H9 (cell line): ENCODE measurements around the gene FRY. TPM values are rescaled to one million over a fixed set of nuclear protein-coding genes. Genes with fewer than 3 reads are reported as not detected.

Experiments
- DNase-seq: peaks from one replicate; pipeline ENCODE4 v3.0.0-alpha.2; 2017
- H2AFZ ChIP-seq: one replicate; pipeline ENCODE4 v1.6.1; 2013; ENCODE audit warnings: mild to moderate bottlenecking, low read length, control low read depth, moderate library complexity
- H2AK5ac ChIP-seq: 2 replicates; pipeline ENCODE4 v1.6.1; 2013; ENCODE audit warnings: low read length, control low read depth, mixed read lengths; ENCODE audit not compliant: insufficient read length
- H2BK120ac ChIP-seq: one replicate; pipeline ENCODE4 v1.6.1; 2013; ENCODE audit warnings: low read depth, mild to moderate bottlenecking, low read length, control low read depth, inconsistent platforms; ENCODE audit not compliant: poor library complexity, severe bottlenecking
- H2BK12ac ChIP-seq: 2 replicates; pipeline ENCODE4 v1.6.1; 2013; ENCODE audit warnings: low read length, control low read depth, mixed read lengths, low read depth; ENCODE audit not compliant: insufficient read length
- H2BK15ac ChIP-seq: 2 replicates; pipeline ENCODE4 v1.6.1; 2013; ENCODE audit warnings: low read depth, low read length, control low read depth
- H2BK20ac ChIP-seq: one replicate; pipeline ENCODE4 v1.6.1; 2013; ENCODE audit warnings: low read depth, mild to moderate bottlenecking, low read length, control low read depth, inconsistent platforms; ENCODE audit not compliant: poor library complexity, severe bottlenecking
- H2BK5ac ChIP-seq: 2 replicates; pipeline ENCODE4 v1.6.1; 2013; ENCODE audit warnings: low read length, control low read depth, mixed read lengths; ENCODE audit not compliant: insufficient read length
- H3K14ac ChIP-seq: 2 replicates; pipeline ENCODE4 v1.6.1; 2013; ENCODE audit warnings: low read length, control low read depth; ENCODE audit not compliant: insufficient read depth
- H3K18ac ChIP-seq: 2 replicates; pipeline ENCODE4 v1.6.1; 2013; ENCODE audit warnings: low read depth, mild to moderate bottlenecking, mixed read lengths, low read length, control low read depth; ENCODE audit not compliant: insufficient read length
- H3K23ac ChIP-seq: 2 replicates; pipeline ENCODE4 v1.6.1; 2013; ENCODE audit warnings: low read length, control low read depth, mixed read lengths, low read depth; ENCODE audit not compliant: insufficient read length
- H3K23me2 ChIP-seq: 2 replicates; pipeline ENCODE4 v1.6.1; 2013; ENCODE audit warnings: low read depth, mild to moderate bottlenecking, mixed read lengths, low read length, control low read depth; ENCODE audit not compliant: insufficient read length, poor library complexity, severe bottlenecking
- H3K27ac ChIP-seq: 2 replicates; pipeline ENCODE4 v1.5.1; 2013; ENCODE audit warnings: low read length, control low read depth, mixed read lengths, low read depth; ENCODE audit not compliant: insufficient read length
- H3K27me3 ChIP-seq: 2 replicates; pipeline ENCODE4 v1.6.1; 2013; ENCODE audit warnings: low read length, control low read depth, inconsistent platforms; ENCODE audit not compliant: insufficient read depth
- H3K4ac ChIP-seq: 2 replicates; pipeline ENCODE4 v1.6.1; 2013; ENCODE audit warnings: low read depth, mild to moderate bottlenecking, control low read depth, inconsistent platforms, low read length, moderate library complexity
- H3K4me1 ChIP-seq: 2 replicates; pipeline ENCODE4 v1.6.1; 2013; ENCODE audit warnings: low read length, control low read depth, inconsistent platforms; ENCODE audit not compliant: insufficient read depth
- H3K4me2 ChIP-seq: 2 replicates; pipeline ENCODE4 v1.6.1; 2013; ENCODE audit warnings: low read length, control low read depth, mixed read lengths; ENCODE audit not compliant: insufficient read length, insufficient read depth
- H3K56ac ChIP-seq: 2 replicates; pipeline ENCODE4 v1.6.1; 2013; ENCODE audit warnings: low read depth, mild to moderate bottlenecking, mixed read lengths, low read length, control low read depth; ENCODE audit not compliant: insufficient read length
- H3K79me1 ChIP-seq: 2 replicates; pipeline ENCODE4 v1.6.1; 2013; ENCODE audit warnings: low read depth, mild to moderate bottlenecking, moderate library complexity, low read length, control low read depth, inconsistent platforms; ENCODE audit not compliant: insufficient read depth, poor library complexity, severe bottlenecking
- H3K79me2 ChIP-seq: 2 replicates; pipeline ENCODE4 v1.6.1; 2013; ENCODE audit warnings: low read length, control low read depth, inconsistent platforms; ENCODE audit not compliant: insufficient read depth
- H3K9ac ChIP-seq: 2 replicates; pipeline ENCODE4 v1.6.1; 2013; ENCODE audit warnings: low read length, control low read depth, mixed read lengths; ENCODE audit not compliant: insufficient read length; ENCODE audit errors: extremely low read depth
- H3K9me3 ChIP-seq: one replicate; pipeline ENCODE4 v1.6.1; 2013; ENCODE audit warnings: low read depth, low read length, inconsistent platforms; ENCODE audit not compliant: control insufficient read depth
- H3T11ph ChIP-seq: one replicate; pipeline ENCODE4 v1.6.1; 2013; ENCODE audit warnings: mild to moderate bottlenecking, low read length, control low read depth, inconsistent platforms
- H4K20me1 ChIP-seq: one replicate; pipeline ENCODE4 v1.6.1; 2013; ENCODE audit not compliant: control insufficient read depth, insufficient read length, insufficient read depth
- H4K5ac ChIP-seq: 2 replicates; pipeline ENCODE4 v1.6.1; 2013; ENCODE audit warnings: low read depth, mild to moderate bottlenecking, mixed read lengths, low read length, control low read depth; ENCODE audit not compliant: insufficient read length
- H4K8ac ChIP-seq: replicated peaks from 2 replicates; pipeline ENCODE4 v1.6.1; 2013; ENCODE audit warnings: low read length, control low read depth, mixed read lengths, low read depth; ENCODE audit not compliant: insufficient read length
- H4K91ac ChIP-seq: 2 replicates; pipeline ENCODE4 v1.6.1; 2013; ENCODE audit warnings: low read depth, mild to moderate bottlenecking, moderate library complexity, mixed read lengths, low read length, control low read depth; ENCODE audit not compliant: insufficient read length
- H3K27ac Mint-ChIP-seq, 3 experiments: 2 replicates in 2 of 3; 3 replicates in 1 of 3; pipeline ENCODE4 v1.8.0; 2020 to 2021; ENCODE audit warnings: mixed read lengths in 3 of 3, mild to moderate bottlenecking in 1 of 3, moderate library complexity in 1 of 3
- H3K27me3 Mint-ChIP-seq: 2 replicates; pipeline ENCODE4 v1.8.0; 2021; ENCODE audit warnings: low read depth, mild to moderate bottlenecking, moderate library complexity, mixed read lengths
- H3K36me3 Mint-ChIP-seq, 3 experiments: 2 replicates in 2 of 3; 3 replicates in 1 of 3; pipeline ENCODE4 v1.8.0; 2020 to 2021; ENCODE audit warnings: low read depth in 3 of 3, mixed read lengths in 3 of 3; ENCODE audit not compliant: insufficient read depth in 1 of 3
- H3K4me1 Mint-ChIP-seq, 2 experiments: 2 replicates each; pipeline ENCODE4 v1.8.0; 2020; ENCODE audit warnings: mixed read lengths in 2 of 2
- H3K4me3 Mint-ChIP-seq, 2 experiments: 2 replicates in 1 of 2; 3 replicates in 1 of 2; pipeline ENCODE4 v1.8.0; 2020 to 2021; ENCODE audit warnings: mild to moderate bottlenecking in 2 of 2, mixed read lengths in 2 of 2, moderate library complexity in 1 of 2
- H3K9me3 Mint-ChIP-seq, 2 experiments: 2 replicates in 1 of 2; 3 replicates in 1 of 2; pipeline ENCODE4 v1.8.0; 2020; ENCODE audit warnings: mild to moderate bottlenecking in 2 of 2, mixed read lengths in 2 of 2, moderate library complexity in 1 of 2
- WGBS: extraction: QIAGEN DNeasy Blood & Tissue Kit; methylation state at CpG from one replicate; pipeline ENCODE4 v1.1.7; 2013; ENCODE audit warnings: missing lambda C conversion rate, low lambda C conversion rate, mixed read lengths; ENCODE audit not compliant: insufficient read length; ENCODE audit errors: extremely low coverage; 5-methylcytosine and 5-hydroxymethylcytosine counted together
- total RNA-seq: library from RNA; stranded (reverse); gene quantifications from 2 replicates; pipeline ENCODE4 v1.2.1, GENCODE V29; 2021
- TF ChIP-seq, protein P1 (sequence below): fragments of 200-600 bp; sonication (generic); conservative IDR thresholded peaks from 3 replicates; pipeline ENCODE4 v1.8.0; 2021; ENCODE audit warnings: antibody characterized with exemption, mild to moderate bottlenecking

Gene FRY
- total RNA-seq, 1 experiment from 2014 or later: 5.2 TPM

DNA sequence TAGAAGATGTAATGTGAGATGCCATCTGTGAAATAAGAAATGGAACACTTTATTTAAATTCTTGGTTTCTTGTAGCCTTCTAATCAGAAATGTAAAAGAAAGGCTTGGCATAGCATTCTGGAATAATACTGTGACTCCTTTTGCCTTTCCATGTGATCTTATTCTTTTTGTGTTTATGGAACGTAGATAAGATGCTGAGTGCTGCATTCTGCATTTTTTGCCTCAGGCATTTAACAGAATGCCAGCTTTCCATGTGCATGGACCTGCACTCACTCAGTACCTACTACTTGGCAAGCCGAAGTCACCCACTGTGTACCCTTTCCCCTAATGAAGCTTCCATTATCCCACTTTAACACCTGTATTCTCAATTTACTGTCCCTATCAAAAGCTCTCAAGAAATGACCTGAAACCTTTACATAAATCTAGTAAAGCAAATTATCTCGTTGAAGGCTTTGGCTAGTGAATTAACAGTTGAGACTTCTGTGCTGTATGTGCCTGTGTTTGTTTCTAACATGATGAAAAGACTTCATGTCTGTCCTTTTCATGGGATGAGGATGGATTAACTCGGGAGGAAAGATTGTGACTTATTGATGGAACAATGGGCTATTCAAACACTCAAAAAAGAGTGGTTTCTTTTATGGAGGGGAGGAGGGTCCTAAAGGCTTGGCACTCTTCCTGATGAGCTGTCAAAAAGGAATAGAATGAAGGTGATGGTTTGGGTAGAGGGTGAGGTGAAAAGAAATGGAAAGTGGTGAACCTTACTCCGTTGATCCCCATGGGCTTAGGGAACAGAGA lies 44.7 kb upstream of the FRY start:
- H4K5ac ChIP-seq: no peak overlapping the region
- H3T11ph ChIP-seq: no peak overlapping the region
- TF ChIP-seq, protein P1, sequence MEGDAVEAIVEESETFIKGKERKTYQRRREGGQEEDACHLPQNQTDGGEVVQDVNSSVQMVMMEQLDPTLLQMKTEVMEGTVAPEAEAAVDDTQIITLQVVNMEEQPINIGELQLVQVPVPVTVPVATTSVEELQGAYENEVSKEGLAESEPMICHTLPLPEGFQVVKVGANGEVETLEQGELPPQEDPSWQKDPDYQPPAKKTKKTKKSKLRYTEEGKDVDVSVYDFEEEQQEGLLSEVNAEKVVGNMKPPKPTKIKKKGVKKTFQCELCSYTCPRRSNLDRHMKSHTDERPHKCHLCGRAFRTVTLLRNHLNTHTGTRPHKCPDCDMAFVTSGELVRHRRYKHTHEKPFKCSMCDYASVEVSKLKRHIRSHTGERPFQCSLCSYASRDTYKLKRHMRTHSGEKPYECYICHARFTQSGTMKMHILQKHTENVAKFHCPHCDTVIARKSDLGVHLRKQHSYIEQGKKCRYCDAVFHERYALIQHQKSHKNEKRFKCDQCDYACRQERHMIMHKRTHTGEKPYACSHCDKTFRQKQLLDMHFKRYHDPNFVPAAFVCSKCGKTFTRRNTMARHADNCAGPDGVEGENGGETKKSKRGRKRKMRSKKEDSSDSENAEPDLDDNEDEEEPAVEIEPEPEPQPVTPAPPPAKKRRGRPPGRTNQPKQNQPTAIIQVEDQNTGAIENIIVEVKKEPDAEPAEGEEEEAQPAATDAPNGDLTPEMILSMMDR: no peak
- peak overlapping the region in 1 of 3 experiments; percentile 2; a peak in 1 of 7 replicates for H3K27ac Mint-ChIP-seq
- H3K4me1 Mint-ChIP-seq: peaks cover 14 to 19% of the 10 kb centered on the region in 2 experiments
- H3K56ac ChIP-seq: no peak overlapping the region
- DNase-seq: no peak
- H3K4me3 Mint-ChIP-seq: no peak overlapping the region
- no peaks in the 10 kb centered on the region for H3K79me2 ChIP-seq
- peaks cover 2 to 11% (median 4%) of the 10 kb centered on the region in 3 experiments; a peak in 5 of 7 replicates for H3K36me3 Mint-ChIP-seq
- H3K9me3 Mint-ChIP-seq: peaks cover 0 to 6% of the 10 kb centered on the region in 2 experiments; a peak in 3 of 5 replicates
- H2BK12ac ChIP-seq: no peak overlapping the region
- H3K27me3 Mint-ChIP-seq: no peaks in the 10 kb centered on the region
- no peak overlapping the region for H2BK15ac ChIP-seq
- WGBS: no CpG with 5 or more reads among the region's 5 CpGs
- no peak overlapping the region for H2AK5ac ChIP-seq
- H4K91ac ChIP-seq: no peak overlapping the region
- no peak overlapping the region for H2BK120ac ChIP-seq
- H3K4me2 ChIP-seq: no peak overlapping the region
- no peak overlapping the region for H3K27ac ChIP-seq
- no peaks in the 10 kb centered on the region for H3K27me3 ChIP-seq
- no peak overlapping the region for H3K9ac ChIP-seq
- no peak overlapping the region for H3K14ac ChIP-seq
- H3K18ac ChIP-seq: no peak overlapping the region
- no peaks in the 10 kb centered on the region for H3K9me3 ChIP-seq
- H2BK20ac ChIP-seq: no peak overlapping the region
- no peaks in the 10 kb centered on the region for H3K79me1 ChIP-seq
- H3K4me1 ChIP-seq: no peaks in the 10 kb centered on the region
- H2AFZ ChIP-seq: no peak overlapping the region
- no peak overlapping the region for H3K23ac ChIP-seq
- H3K23me2 ChIP-seq: no peaks in the 10 kb centered on the region
- H3K4ac ChIP-seq: no peak overlapping the region
- H4K20me1 ChIP-seq: no peaks in the 10 kb centered on the region
- no peak overlapping the region for H2BK5ac ChIP-seq
- H4K8ac ChIP-seq: no peak overlapping the region
